Activated CD8-positive, alpha-beta memory T cell treated with anti-CD3 and anti-CD28 coated beads for 1 hour (primary cell): ENCODE results near the gene CDC5L.
"Not testable (repeated sequence)": the region's sequence is repeated elsewhere in the genome, so short reads cannot be mapped to it uniquely, and the experiment has no call there.

Source experiments
- DNase-seq, 2 donors: peaks; one replicate each; pipeline ENCODE4 v3.0.0-alpha.2; 2020; ENCODE audit warnings: low read depth in 1 of 2; ENCODE audit errors: extremely low read depth in 1 of 2

Gene CDC5L

DNA sequence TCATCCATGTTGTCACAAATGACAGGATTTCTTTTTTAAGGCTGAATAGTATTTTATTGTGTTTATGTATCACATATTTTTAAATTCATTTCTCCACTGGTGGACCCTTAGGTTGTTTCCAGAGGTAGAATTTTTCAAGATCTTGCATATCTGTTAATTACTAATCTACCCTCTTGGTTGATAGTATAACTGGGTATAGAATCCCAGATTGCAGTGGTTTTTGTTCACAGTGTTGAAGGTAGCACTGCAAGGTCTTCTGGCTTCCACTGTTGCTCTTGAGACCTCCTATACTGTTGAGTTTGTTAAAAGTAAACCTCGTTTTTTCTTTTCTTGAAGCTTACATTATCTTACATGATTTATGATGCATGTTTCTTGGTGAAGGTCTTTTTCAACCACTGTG, 22.9 kb downstream of the CDC5L start:
- DNase-seq: no peak

DNA sequence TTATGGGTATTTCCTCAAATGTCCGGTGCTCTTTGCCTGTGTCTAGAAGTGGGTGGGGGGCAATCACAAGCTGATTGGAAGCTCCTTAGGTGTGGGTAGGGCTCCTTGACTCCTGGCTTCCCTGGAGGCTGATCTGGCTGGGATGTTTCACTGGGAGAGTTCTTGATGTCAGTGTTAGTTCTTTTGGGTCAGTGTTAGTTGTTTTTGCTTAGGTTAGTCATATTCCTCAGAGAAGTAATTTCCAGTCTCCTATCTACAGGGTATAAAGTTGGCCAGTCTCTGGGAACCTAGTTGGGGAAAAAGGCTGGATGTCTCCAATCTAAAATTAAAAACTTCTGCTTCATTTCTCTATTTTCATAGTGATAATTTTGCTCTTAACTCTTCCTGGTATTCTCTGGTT, 23.6 kb downstream of the CDC5L start:
- DNase-seq: no peak

DNA sequence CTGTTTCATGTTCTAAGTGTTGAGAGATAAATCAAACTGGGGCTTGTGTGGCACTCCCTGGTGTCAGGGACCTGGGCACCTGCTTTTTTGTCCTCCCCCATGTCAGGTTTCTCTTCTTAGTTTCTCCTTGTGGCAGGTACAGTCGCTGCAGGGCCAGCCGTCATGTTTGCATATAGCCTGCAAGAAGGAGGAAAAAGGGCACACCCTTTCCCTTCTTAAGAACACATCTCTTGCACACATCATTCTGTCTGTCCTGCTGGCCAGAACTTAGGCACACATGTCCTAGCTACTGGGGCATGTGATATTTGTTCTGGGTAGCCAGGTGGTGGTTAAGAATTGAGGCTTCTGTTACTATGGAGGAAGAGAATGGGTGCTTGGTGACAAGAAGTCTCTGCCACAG, 27.9 kb downstream of the CDC5L start:
- no peak for DNase-seq

DNA sequence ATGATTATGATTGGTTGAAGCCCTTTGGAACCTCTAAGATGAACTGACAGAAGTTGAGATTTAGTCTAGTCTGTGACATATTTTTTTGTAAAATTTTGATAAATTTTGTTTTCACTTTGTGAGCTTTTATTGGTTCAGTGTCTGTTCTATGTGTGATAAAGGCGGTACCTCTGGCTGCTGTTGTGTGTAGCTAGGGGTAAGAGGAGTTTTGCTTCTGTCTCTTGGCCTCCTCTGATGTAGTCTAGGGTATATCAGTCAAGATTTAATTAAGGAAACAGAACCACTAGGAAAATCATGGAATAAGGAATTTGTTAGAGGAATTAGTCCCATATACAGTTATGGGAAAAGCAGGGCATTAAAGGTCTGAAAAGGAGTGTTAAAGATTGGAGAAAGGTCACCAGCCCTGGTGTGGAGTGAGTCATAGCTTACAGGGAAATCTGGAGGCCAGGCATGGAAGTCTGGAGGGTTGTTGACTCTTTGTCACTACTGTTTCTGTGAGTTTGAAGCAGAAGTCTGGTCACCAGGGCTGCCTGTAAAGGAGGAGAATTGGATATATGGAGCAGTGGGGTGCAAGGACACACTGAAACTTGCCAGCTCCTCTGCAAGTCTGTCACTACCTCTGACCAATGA, 28.5 kb downstream of the CDC5L start:
- no peak for DNase-seq

DNA sequence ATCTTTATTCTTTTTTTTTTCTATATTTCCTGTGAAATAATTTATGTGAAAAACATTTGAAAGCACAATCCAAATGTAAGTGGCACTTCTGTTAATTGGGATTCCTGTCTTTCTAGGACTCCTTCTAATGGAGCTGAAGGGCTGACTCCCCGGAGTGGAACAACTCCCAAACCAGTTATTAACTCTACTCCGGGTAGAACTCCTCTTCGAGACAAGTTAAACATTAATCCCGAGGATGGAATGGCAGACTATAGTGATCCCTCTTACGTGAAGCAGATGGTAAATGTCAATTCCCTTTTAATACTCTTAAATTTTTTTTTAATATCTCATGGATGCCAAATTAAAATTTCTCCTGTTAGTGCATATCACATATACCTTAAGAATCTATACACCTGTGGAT, 35.0 kb downstream of the CDC5L start:
- DNase-seq: no peak

DNA sequence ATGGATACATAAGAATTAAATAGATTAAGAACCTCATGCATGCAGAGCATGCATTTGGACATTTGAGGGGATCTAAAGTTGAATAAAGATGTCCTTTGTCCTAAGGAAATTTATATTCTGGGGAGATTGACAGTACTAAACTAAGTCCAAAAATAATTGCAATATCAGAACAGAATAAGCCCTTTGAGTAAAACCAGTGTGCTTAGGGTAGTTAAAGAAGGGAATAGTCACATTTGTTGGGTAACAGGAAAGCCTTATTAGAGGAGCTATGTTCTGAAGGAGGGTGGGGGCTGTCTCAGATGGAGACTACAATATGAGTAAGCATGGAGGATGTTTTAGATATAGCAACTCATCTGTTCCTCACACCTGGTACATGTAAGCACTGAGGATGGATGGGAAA, 35.8 kb downstream of the CDC5L start:
- no peak for DNase-seq

DNA sequence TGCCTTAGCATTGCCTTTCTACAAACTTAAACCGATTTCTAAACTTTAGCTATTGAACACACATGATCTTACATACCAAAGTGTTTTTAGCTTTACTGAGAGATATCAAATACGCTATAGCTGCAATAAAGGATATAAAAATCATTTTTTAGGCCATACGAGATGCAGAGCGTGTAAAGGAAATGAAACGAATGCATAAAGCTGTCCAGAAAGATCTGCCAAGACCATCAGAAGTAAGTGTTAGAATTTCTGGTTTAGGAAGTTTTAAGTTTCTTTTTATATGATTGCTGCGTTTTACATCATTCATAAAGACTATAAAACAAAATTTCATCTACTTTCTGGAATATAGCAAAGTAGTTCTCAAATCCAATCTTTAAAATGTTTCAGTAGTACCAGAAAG, 38.4 kb downstream of the CDC5L start:
- no peak for DNase-seq

DNA sequence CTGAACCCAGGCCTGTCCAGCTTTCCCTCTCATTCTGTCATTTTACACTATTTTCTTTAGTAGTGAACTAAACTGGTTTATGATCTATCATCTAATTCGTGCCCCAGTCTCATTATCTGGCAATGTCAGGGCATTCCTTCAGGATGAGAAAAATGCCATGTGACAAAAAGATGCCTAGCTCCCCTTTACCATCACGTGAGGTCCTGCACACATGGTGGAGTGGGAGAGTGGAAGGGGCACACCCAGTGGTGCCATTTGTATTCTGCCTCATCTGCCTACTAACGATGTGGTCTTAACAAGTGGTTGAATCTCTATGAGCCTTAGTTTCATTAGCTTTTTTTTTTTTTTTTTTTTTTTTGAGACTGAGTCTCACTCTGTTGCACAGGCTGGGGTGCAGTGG, 41.2 kb downstream of the CDC5L start:
- DNase-seq: no peak

DNA sequence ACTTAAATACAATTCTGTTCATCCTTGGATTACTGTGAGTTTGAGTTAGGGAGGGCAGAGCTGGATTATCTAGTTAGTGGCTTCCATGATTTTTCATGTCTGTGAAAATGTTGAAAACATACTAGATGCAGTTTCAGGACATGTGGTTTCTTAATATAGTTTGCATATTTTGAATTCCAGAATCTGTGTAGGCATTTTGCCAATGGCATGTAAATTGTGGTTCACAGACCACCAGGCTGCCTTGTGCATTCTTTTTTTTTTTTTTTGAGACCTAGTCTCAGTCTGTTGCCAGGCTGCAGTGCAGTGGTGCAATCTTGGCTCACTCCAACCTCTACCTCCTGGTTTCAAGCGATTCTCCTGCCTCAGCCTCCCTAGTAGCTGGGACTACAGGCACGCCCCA, 42.8 kb downstream of the CDC5L start:
- DNase-seq: no peak

DNA sequence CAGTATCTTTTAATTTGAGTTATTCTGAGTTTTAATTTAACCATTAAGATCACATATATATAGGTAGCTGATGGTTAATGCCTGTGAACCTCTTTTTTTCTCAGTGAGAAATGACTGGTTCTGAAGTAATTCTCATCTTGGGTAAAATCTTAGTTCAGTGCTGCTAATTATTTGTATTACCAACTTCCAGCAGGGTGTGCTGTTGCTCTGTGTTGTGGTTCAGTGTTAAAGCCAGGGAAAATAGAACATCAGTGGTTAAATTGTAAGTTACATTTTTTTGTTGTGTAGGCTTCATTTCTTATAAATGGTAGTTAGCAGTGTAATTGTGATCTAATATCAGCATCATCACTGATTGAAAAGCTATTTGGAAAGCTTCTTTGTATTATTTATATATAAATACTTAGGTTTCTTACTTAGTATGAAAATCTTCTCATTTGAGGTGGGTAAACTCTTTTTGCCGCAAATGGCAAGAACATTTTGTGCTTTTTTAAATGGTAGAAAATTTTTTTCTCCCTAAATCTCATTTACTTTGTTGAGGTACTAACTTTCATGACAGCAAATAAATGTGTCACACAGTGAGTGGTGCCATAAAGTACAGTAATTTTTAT, 43.7 kb downstream of the CDC5L start:
- DNase-seq: no peak

DNA sequence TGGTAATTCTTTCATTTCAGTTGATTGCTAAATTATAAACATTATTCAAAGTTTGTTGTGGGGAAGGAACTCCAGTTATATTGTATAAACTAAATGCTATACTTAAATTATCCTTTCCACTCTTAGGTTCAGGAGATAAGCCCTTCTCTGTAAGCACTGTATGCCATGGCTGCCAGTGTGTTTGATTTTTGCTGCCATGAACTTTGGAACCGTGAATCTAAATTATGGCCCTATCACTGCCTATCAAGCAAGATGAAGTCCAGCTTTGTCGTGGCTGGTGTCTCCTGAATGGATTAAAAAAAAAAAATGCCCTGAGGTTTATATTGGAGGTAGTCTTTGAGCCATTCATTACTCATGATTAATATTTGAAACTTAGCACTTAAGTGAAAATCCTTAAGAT, 44.7 kb downstream of the CDC5L start:
- DNase-seq: no peak

DNA sequence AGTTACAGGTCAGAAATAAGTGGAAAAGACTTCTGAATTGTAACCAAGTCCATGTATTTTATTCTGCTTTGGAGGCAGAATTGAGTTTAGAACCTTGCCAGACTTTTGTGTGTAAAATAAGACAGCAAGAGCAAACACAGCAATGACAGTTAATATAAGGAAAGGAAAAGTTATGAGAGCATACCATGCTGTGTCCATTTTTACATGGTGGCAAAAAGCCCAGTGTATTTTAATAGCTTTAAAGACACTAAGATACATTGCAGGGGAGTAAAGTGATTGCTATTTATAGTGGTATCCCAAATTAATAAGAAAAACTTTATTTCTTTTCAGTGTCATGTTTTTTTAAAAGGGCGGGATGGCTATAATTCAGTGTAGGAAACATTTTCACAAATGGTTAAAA, 45.2 kb downstream of the CDC5L start:
- DNase-seq: no peak

DNA sequence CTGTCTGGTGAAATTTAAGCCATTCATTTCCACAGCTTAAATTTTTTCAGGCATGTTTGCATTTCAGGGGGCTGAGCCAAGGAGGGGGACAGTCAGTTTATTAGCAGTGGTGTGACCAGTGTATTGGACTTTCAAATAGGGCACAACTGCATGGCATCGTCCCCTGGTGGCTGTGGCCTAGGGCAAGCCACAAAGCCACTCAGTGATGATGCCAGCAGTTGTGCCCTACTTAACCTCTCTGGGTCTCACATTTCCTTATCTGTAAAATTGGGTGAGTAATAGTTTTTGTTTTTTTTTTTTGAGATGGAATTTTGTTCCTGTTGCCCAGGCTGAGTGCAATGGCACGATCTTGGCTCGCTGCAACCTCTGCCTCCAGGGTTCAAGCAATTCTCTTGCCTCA, 48.0 kb downstream of the CDC5L start:
- DNase-seq: no peak

DNA sequence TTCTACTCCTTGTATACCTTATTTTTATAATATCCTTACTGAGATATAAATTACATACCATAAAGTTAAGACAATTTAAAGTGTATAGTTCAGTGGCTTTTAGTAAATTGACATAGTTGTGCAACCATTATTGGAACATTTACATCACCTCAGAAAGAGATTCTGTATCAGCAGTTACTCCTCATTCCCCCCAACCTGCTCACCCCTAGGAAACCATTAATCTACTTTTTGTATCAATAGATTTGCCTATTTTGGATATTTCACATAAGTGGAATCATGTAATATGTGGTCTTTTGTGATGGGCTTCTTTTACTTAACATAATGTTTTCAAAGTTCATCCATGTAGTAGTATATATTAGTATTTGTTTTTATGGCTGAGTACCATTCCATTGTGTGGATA, 51.3 kb downstream of the CDC5L start:
- DNase-seq: no peak

DNA sequence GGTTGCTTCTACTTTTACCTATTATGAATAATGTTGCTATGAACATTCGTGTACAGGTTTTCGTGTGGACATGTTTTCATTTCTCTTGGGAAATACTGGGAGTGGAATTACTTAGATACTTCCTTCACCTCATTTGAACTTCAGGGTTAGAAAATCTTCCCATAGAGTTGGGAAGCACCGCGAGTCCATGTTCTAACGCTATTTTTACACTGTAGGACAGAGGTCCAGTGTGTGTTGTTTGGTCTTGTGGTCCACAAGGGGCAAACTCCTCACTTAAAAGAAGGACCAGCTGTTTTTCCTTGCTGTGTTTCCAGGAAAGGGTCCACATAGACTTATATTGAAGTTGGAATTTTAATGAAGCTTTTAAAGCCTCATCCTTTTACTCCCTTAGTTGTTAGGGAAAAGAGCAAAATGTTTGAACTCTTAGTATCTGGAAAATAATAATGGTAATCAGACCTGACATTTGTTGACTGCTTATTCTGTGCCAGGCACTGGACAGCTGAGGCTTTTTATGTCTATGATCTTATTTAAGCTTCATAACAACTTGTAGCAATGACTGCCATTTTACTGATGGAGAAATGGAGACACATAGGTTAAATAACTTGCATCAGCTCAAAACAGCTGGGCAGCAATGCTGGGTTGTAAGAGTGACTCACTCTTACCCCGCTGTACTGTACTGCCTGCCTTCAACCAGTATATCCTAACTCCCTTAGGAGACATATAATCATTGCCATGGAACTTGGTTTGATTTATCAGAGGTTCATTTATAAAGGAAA, 52.0 kb downstream of the CDC5L start:
- no peak for DNase-seq

DNA sequence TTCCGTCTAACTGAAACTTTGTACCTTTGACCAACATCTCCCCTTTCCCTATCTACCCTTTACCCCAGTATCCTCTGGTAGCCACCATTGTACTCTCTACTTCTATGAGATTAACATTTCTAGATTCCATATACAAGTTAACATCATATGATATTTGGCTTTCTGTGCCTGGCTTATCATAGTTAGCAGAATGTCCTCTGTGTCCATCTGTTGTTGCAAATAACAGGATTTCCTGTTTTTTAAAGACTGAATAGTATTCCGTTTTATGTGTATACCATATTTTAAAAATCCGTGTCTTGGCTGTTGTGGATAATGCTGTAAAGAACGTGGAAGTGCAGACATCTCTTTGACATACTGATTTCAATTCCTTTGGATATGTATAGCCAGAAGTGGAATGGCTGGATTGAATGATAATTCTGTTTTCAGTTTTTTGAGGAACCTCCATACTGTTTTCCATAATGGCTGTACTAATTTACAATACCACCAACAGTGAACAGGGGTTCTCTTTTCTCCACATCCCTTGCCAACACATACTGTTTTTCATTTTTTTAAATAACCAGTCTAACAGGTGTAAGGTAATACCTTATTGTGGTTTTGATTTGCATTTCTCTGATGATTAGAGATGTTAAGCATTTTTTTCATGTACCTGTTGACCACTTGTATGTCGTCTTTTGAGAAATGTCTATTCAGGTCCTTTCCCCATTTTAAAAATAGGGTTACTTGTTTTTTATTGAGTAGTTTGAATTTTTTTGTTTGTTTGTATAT, 53.8 kb downstream of the CDC5L start:
- DNase-seq: no peak

DNA sequence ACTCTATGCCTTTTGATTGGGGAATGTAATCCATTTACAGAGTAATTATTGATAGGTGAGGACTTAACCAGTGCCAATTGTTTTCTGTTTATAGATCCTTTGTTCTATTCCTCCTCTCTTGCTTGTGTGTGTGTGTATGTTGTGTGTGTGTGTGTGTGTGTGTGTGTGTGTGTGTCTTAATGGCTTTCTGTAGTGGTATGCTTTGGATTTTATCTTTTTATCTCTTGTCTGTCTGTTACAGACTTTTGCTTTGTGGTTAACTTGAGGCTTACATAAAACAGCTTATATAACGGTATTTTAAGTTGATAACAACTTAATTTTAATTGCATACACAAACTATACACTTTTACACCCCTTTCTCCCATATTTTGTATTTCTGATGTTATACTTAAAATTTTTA, 54.7 kb downstream of the CDC5L start:
- DNase-seq: no peak

DNA sequence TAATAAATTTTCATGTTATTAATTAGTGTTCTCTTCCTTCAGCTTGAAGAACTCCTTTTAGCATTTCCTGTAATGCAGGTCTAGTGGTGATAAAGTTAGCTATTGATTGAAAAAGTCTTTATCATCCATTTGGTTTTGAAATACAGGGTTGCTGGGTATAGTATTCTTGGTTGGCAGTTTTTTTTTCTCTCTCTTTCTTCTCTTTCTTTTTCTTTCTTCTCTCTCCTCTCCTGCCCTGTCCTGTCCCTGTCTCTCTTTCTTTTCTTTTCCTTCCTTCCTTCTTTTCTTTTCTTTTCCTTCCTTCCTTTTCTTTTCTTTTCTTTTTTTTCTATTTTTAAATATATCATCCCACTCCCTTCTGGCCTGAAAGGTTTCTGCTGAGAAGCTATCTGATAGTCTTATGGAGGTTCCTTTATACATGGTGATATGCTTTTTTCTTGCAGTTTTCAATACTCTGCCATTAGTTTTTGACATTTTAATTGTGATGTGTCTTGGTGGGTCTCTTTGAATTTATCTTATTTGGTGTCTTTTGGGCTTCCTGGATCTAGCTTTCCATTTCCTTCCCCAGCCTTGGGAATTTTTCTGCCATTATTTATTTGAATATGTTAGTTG, 55.4 kb downstream of the CDC5L start:
- no peak for DNase-seq

DNA sequence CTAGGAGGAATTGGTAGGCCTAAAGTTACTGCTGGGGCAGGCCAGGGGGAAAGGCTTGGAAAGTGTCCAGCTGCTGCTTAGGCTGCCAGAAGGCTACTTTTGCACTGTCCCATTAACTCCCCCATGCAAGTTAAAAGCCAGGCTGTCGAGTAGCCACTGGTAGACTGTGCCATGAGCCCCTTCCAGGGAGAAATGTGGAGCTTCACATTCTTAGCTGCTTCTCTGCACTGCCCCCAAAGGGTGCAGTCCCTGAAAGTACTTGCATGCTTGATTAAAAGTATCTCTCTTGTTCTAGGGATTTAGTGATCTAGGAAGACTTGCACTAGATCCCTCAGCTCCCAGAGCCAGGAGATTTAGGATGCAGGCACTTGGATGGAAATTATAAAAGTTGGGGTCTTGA, 57.3 kb downstream of the CDC5L start:
- no peak for DNase-seq

DNA sequence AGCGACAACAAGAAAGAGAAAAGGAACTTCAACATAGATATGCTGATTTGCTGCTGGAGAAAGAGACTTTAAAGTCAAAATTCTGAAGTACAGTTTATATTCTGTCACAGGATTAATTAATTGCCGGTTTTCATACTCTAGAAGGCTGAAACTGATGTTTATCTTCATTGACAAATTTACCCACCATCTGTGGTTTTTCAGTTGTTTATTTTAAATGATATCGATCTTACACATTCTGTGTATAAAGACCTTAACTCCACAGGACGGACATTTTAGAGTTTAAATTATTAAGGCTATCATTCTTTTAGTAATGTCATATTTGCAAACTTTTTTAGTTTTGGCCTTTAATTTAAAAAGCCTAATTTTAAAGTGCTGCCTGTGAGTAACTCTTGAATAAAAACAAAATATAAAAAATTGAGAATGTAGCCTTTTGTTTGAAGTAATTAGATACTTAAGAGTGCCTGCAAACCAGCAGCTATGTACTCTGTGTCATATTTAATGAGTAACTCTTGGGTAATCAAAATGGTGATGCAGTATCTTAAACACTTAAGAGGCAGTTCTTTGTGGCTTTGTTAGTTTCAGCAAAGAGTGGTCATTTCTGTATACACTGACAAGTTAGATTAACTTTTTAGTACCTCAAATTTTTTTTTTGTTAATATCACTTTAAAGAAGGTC, 59.3 kb downstream of the CDC5L start:
- no peak for DNase-seq

DNA sequence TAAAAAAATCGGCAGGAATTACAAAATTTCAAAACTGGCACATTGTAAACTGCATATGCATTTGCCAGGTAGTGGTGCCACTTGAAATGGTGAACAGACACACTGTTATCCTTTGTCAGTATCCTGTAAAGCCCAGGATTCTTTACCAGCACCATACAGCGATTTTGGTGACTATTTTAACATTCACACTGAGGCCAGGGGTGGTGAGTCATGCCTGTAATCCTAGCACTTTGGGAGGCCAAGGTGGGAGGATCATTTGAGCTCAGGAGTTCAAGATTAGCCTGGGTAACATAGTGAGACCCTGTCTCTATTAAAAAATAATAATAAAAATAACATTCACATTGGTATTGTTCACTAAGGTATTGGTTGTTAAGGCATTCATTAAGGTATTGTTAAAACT, 61.7 kb downstream of the CDC5L start:
- DNase-seq: not testable (repeated sequence)
